ENCODE measurements around the gene SPINT2. TPM values are rescaled to one million over a fixed set of nuclear protein-coding genes. Genes with fewer than 3 reads are reported as not detected.
A peak's percentile ranks its signal among the peaks of the same experiment; 100 is the strongest.
"Not testable (repeated sequence)": the region's sequence is repeated elsewhere in the genome, so short reads cannot be mapped to it uniquely, and the experiment has no call there.

The SPINT2 gene
- total RNA-seq, 1 donor from 2014 or later, result 28.0 TPM

- peaks cover 14% of the 10 kb centered on the region for H3K4me1 Mint-ChIP-seq (ENCODE audit: low read depth)
- DNase-seq (ENCODE audit: low spot score), result no peak
- no peaks in the 10 kb centered on the region for H3K9me3 Mint-ChIP-seq (ENCODE audit: low read depth)
- H3K27me3 Mint-ChIP-seq (ENCODE audit: low read depth), result no peaks in the 10 kb centered on the region
- peaks cover 6% of the 10 kb centered on the region for H3K36me3 Mint-ChIP-seq (ENCODE audit: low read depth)
- no peak overlapping the region for H3K4me3 Mint-ChIP-seq (ENCODE audit: unreplicated experiment)
- H3K27ac Mint-ChIP-seq (ENCODE audit: unreplicated experiment), result no peak overlapping the region
- no peak for TF ChIP-seq CTCF (IDR thresholded peaks at IDR 0.05)
These were observed 42.2 kb upstream of the SPINT2 start for GRCh38 chr19:38221919-38222830.

- Mint-ChIP-seq H3K4me3 (ENCODE audit: unreplicated experiment) (peak overlapping the region; percentile 80), H3K4me1 (ENCODE audit: low read depth) (peaks cover 14% of the 10 kb centered on the region), H3K36me3 (ENCODE audit: low read depth) (peaks cover 6% of the 10 kb centered on the region), H3K27ac (ENCODE audit: unreplicated experiment) (no peak overlapping the region), H3K9me3 (ENCODE audit: low read depth) (no peaks in the 10 kb centered on the region), H3K27me3 (ENCODE audit: low read depth) (no peaks in the 10 kb centered on the region)
- no peak for TF ChIP-seq CTCF (IDR thresholded peaks at IDR 0.05)
- no peak for DNase-seq (ENCODE audit: low spot score)
These were observed 41.3 kb upstream of the SPINT2 start for GRCh38 chr19:38223119-38223523.

- H3K36me3 Mint-ChIP-seq (ENCODE audit: low read depth), result peaks cover 6% of the 10 kb centered on the region
- TF ChIP-seq CTCF (IDR thresholded peaks at IDR 0.05), result no peak
- H3K9me3 Mint-ChIP-seq (ENCODE audit: low read depth), result no peaks in the 10 kb centered on the region
- DNase-seq (ENCODE audit: low spot score), result no peak
- peaks cover 16% of the 10 kb centered on the region for H3K4me1 Mint-ChIP-seq (ENCODE audit: low read depth)
- H3K27me3 Mint-ChIP-seq (ENCODE audit: low read depth), result no peaks in the 10 kb centered on the region
- peak overlapping the region; percentile 80 for H3K4me3 Mint-ChIP-seq (ENCODE audit: unreplicated experiment)
- no peak overlapping the region for H3K27ac Mint-ChIP-seq (ENCODE audit: unreplicated experiment)
These were observed 40.8 kb upstream of the SPINT2 start for GRCh38 chr19:38223617-38224013.

- no peak for DNase-seq (ENCODE audit: low spot score)
- H3K4me1 Mint-ChIP-seq (ENCODE audit: low read depth), result peaks cover 21% of the 10 kb centered on the region
- TF ChIP-seq CTCF (IDR thresholded peaks at IDR 0.05), result peak; percentile 52
- H3K27ac Mint-ChIP-seq (ENCODE audit: unreplicated experiment), result peak within 1 kb of the TSS; percentile 56
- H3K4me3 Mint-ChIP-seq (ENCODE audit: unreplicated experiment), result peak within 1 kb of the TSS; percentile 80
- H3K27me3 Mint-ChIP-seq (ENCODE audit: low read depth), result no peaks in the 10 kb centered on the region
- H3K9me3 Mint-ChIP-seq (ENCODE audit: low read depth), result no peaks in the 10 kb centered on the region
- H3K36me3 Mint-ChIP-seq (ENCODE audit: low read depth), result peaks cover 4% of the 10 kb centered on the region
These were observed 40.1 kb upstream of the SPINT2 start, which contains the start of gene DPF1 for GRCh38 chr19:38224014-38224862. Gene DPF1, minus strand, starts transcription at chr19:38224222. Its CDS starts 80 bp downstream, at chr19:38224142.

GRCh38 chr19:38224863-38225218, 39.5 kb upstream of the SPINT2 start:
- Mint-ChIP-seq H3K4me1 (ENCODE audit: low read depth) (peaks cover 22% of the 10 kb centered on the region), H3K4me3 (ENCODE audit: unreplicated experiment) (peak overlapping the region; percentile 80)
- not testable (repeated sequence) for H3K36me3 Mint-ChIP-seq (ENCODE audit: low read depth); H3K27ac Mint-ChIP-seq (ENCODE audit: unreplicated experiment); H3K9me3 Mint-ChIP-seq (ENCODE audit: low read depth); DNase-seq (ENCODE audit: low spot score); H3K27me3 Mint-ChIP-seq (ENCODE audit: low read depth)

All from chondrocyte (in vitro differentiated cells).